VCaP (cell line): ENCODE results near the gene ISYNA1.

ENCODE experiments used
- H3K27ac ChIP-seq: fragments of 450-650 bp; 2 replicates; pipeline ENCODE4 v1.5.1; 2017
- TF ChIP-seq, protein P1 (sequence below): fragments of 450-650 bp; conservative IDR thresholded peaks from 2 replicates; pipeline ENCODE4 v1.5.1; 2017; ENCODE audit warnings: mild to moderate bottlenecking, moderate library complexity

The ISYNA1 gene

DNA sequence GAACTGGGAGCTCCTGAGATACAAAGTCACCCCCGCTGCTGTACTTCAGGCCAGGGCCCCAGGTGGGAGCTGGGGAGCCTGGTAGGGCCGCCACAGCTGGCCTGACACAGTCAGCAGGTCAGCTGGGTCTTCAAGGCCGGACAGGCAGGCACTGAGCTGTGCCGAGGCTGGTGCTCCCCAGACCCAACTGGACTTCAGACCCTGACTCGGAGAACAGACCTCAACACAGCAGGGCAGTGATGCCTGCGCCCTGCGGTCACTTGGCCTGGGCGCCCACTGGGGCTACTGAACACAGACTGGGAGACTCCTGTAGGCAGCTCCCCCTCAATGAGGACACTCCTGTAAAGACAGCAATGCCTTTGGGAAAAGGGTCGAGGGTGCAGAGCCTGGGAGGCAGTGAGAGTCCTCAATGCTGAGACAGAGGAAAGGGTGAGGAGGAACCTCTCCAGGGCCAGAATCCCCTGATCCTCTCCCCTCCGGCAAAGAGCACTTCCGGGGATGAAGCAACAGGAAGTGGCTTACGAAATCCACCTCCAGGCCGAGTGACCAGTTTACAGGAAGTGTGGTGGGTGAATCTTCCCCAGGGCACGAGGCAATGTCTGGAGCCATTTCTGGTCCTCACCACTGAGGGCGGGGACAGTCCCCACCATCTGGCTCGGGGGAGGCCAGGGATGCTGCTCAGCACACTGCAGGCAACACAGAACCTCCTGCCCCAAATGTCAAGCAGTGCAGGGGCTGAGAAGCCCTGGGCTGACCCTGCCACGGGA lies 40.8 kb upstream of the ISYNA1 start:
- no peak overlapping the region for H3K27ac ChIP-seq
- TF ChIP-seq, protein P1, sequence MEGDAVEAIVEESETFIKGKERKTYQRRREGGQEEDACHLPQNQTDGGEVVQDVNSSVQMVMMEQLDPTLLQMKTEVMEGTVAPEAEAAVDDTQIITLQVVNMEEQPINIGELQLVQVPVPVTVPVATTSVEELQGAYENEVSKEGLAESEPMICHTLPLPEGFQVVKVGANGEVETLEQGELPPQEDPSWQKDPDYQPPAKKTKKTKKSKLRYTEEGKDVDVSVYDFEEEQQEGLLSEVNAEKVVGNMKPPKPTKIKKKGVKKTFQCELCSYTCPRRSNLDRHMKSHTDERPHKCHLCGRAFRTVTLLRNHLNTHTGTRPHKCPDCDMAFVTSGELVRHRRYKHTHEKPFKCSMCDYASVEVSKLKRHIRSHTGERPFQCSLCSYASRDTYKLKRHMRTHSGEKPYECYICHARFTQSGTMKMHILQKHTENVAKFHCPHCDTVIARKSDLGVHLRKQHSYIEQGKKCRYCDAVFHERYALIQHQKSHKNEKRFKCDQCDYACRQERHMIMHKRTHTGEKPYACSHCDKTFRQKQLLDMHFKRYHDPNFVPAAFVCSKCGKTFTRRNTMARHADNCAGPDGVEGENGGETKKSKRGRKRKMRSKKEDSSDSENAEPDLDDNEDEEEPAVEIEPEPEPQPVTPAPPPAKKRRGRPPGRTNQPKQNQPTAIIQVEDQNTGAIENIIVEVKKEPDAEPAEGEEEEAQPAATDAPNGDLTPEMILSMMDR, result no peak

DNA sequence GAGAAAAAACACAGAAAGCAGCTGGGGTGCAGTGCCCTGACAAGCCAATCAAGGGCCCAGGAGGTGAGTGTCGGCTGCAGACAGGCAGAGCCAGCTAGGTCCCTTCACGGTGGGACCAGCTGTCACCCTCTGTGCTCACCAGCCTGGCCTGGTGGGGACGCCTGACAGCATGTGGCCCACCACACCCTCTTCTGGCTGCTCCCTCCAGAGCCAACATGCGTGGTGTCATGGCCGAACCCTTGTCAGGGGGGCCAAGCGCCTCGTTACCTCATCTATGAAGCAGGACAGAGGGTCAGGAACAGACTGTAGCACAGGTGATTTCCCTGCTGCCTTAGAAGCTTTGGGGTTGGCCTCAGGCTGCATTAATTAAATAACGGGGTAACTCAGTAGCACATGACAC lies 40.0 kb upstream of the ISYNA1 start:
- no peak overlapping the region for H3K27ac ChIP-seq
- TF ChIP-seq, protein P1, result no peak

DNA sequence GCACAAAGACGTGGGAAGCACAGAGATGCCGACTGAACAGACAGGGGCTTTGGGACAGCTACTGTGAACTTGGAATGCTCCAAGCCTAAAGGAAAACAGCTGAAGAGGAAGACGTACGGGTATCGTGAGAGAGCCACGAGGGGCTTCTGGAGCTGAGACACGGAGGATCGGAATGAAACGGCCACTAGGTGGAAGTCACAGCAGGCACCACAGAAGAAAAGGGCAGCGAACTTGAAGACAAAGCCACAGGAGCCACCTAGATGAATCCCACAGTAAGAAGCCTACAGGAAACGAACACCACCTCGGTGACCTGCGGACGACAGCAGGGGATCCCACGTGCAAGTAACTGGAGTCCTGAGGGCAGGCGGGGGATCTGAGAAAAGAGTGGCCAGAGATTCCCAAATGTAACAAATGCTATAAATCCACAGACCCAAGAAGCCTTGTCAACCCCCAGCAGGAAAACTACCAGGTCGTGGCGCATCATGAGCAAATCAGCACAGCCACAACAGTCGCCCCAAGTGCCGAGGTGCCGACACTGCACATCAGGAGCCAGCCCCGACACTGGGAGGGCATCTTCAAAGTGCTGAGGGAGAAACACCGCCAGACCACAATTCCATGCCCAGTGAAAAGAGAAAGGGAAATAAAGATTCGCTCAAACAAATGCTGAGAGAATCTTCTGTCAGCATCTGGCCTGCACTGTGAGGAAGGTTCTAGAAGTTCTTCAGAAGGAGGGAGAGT lies 39.3 kb upstream of the ISYNA1 start:
- TF ChIP-seq, protein P1, result peak; percentile 36; the same call in 1 of the 2 replicates
- H3K27ac ChIP-seq, result no peak overlapping the region

DNA sequence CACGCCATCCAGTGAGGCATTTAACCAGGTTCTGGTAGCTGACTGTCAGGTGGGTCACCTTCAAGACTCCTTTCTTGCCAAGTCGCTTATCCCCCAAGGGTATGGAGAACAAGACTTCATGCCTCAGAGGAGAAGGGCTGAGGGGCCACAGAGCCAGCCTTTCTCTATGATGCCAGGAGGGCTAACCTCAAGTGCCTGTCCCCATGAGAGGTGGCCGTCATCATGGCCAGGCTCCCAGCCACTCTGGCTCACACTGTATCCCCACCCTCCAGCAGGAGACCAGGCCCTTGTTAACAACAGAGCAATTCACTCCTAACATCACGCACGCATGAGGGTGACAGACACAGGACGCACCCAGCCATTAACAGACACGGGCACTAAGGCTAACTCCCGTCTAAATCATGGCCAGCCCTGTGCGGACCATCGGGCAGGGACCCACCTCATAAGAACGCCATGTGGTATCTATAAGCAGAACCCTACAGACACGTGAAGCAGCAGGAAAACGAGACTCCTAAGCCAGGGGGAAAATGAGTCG lies 38.6 kb upstream of the ISYNA1 start:
- H3K27ac ChIP-seq, result no peak overlapping the region
- TF ChIP-seq, protein P1, result no peak

DNA sequence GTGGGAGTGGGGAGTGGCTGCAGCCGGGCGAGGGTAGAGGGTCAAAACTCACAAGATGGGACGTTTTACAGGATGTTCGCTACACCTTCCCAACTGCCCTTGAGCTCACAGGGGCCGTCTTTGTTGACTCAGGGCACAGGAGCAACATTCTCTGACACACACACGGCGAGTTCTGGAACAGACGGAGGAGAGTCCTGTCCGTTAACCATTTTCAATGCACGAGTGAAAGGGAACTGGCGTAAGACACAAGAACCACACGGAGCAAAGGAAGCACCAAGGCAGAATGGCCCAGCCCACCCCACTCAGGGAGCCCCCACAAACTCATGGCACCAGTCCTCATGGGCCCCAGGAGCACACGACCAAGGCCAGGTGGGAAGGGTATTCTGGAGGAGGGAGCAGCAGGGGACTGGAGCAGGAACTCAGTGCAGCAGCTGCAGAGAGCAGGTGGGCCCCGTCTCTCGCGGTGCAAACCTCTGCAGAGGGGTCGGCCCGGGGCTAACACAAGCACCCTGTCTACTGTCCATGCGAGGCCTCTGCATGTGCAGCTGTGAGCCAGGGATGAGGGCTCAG lies 37.9 kb upstream of the ISYNA1 start:
- H3K27ac ChIP-seq, result no peak overlapping the region
- TF ChIP-seq, protein P1, result no peak

DNA sequence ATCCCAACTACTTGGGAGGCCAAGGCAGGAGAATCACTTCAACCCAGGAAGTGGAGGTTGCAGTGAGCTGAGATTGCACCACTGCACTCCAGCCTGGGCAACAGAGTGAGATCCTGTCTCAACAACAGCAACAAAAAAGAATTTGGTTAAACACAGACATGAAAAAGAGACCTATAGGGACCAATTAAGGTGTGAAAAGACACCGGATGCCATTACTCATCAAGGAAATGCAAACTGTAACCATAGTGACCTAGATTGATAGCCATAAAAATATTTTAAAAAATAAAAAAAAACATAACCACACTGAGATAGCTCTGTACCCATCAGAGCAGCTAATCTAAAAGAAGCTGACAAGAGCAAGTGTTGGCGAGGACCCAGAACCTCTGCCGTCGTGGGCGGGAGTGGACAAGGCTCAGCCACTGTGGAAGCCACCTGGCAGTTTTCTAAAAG lies 37.1 kb upstream of the ISYNA1 start:
- no peak overlapping the region for H3K27ac ChIP-seq
- TF ChIP-seq, protein P1, result no peak

DNA sequence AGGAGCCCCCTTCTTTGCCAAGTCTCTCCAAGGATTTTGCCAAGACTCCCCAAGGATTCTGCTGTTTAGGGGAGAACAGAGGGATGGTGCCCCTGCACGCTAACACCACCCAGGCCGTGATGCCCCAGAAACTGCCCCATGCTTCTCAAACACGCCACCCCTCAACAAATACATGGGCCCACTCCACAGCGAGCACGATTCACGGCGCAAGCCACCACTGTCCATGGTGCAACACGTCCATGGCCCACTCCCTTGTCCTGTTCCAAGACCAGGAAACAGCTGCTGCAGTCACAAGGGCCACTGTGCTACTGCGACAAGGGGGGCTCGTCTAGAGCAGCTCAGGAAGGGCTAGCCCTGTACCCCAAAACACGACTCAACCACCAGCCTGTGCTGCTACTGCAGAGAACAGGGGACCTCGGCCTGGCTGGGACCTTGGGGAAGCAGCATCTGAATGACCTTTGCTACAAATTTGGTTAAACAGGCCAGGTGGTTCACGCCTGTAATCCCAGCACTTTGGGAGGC lies 36.5 kb upstream of the ISYNA1 start:
- no peak overlapping the region for H3K27ac ChIP-seq
- TF ChIP-seq, protein P1, result no peak
